ENCODE results near the gene RASSF9. TPM values are rescaled to one million over a fixed set of nuclear protein-coding genes. Genes with fewer than 3 reads are reported as not detected.

Gene RASSF9
- total and polyA plus RNA-seq, 8 donors, result 8.2 to 24.6 (median 15.6) TPM

DNA sequence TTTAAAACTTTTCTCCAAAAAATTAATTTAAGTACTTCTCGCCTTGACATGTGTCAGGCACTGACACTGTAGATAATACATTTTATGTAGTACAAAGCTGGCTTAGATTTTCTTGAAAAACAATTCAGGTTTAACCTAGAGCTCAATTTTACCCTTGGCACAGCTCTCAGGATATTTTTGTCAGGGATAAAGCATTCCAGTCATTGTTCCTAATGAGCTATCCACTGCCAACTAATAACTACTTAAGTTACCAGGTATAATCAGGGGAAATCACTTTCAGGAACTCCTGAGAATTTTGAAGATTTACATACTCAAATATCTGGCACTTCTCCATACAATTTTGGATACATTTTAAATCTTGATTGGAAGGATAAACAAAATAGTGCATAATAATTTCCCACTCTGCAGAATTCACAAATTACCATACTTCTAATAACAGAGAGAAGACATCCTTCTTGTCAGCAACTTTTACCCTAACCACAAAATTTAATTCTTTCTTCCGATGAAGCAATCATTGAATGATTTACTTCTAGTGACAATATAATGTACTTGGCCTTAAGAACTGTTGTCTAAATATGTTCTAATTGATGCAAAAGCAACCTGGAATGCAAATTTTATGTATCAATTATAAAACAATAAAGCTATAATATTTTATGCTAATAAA is 4.8 kb downstream of the RASSF9 start:
- Histone ChIP-seq H3K4me3 (no peak overlapping the region), H3K27me3 (no peaks in the 10 kb centered on the region), H3K27ac (no peak overlapping the region), H3K9me3 (no peaks in the 10 kb centered on the region), H3K4me1 (peaks cover 0 to 3% of the 10 kb centered on the region in 2 donors), H3K36me3 (no peaks in the 10 kb centered on the region)
- DNase-seq, result no peak
- intact Hi-C loops (cut with DNase I), result no loop called here
- TF ChIP-seq, protein P1, sequence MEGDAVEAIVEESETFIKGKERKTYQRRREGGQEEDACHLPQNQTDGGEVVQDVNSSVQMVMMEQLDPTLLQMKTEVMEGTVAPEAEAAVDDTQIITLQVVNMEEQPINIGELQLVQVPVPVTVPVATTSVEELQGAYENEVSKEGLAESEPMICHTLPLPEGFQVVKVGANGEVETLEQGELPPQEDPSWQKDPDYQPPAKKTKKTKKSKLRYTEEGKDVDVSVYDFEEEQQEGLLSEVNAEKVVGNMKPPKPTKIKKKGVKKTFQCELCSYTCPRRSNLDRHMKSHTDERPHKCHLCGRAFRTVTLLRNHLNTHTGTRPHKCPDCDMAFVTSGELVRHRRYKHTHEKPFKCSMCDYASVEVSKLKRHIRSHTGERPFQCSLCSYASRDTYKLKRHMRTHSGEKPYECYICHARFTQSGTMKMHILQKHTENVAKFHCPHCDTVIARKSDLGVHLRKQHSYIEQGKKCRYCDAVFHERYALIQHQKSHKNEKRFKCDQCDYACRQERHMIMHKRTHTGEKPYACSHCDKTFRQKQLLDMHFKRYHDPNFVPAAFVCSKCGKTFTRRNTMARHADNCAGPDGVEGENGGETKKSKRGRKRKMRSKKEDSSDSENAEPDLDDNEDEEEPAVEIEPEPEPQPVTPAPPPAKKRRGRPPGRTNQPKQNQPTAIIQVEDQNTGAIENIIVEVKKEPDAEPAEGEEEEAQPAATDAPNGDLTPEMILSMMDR (IDR thresholded peaks at IDR 0.05), result no peak
- ATAC-seq, result no peak

DNA sequence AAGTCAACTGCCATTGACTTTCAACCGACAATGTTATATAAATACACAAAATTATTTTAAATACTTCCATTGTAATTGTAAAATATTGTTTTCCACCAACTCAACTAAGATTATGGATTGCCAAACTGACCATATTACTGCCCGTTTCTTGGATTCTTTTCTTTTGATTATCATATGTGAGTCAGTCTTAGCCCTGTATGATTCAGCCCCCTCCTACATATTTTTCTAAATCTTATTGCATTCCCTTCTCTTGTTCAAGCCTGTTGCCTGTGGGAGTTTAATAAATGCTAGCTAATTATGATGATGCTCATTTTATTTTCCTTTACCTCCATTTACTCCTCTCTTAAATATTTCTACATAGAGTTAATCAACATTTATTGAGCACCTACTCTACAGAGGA is 6.8 kb downstream of the RASSF9 start:
- ATAC-seq, result no peak
- no peak for DNase-seq
- no peaks in the 10 kb centered on the region for H3K27me3 ChIP-seq
- no peaks in the 10 kb centered on the region for H3K9me3 ChIP-seq
- intact Hi-C loops (cut with DNase I), result no loop called here
- H3K4me3 ChIP-seq, result no peak overlapping the region
- no peaks in the 10 kb centered on the region for H3K36me3 ChIP-seq
- peaks cover 0 to 3% of the 10 kb centered on the region in 2 donors for H3K4me1 ChIP-seq
- TF ChIP-seq, protein P1 (IDR thresholded peaks at IDR 0.05), result no peak
- H3K27ac ChIP-seq, result no peak overlapping the region

DNA sequence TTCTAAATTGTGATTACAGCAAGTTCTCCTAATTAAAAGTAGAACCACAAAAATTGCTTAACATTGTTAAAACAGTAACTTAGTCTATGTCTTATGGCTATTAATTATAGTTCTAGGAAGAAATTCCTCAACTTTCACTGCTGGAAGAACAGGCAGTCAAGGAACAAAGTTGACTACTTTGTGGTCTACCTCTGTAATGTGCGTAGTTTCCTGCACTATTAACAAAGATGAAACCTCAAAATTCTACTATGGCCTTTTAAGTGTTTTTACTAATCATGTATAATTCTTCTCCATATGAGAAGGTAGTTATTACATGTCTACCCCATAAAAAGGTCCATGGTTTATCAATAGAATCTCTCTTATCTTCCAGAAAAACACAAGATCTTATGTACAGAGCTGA is 7.6 kb downstream of the RASSF9 start:
- intact Hi-C loops (cut with DNase I), result no loop called here

DNA sequence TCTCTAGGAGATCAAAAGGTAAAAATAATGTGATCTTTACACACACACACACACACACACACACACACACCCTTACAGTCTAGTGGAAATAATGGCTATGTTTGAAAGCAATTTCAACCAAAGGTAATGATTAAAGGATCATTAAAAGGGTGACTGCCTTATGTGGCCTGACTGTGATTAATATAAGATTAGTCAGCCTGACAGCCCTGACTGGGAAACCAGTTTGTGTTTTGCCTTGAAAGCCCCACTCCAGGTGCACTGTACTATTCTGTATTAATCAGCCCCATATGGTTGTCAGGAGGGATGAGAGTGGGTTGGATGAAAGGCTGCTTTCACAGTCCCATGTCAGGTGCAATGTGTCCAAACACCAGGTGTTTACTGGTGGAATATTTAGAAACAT is 10.5 kb downstream of the RASSF9 start:
- Histone ChIP-seq H3K27ac (no peak overlapping the region), H3K4me1 (peaks cover 3 to 6% of the 10 kb centered on the region in 2 donors), H3K27me3 (no peaks in the 10 kb centered on the region), H3K36me3 (no peaks in the 10 kb centered on the region), H3K4me3 (no peak overlapping the region), H3K9me3 (no peaks in the 10 kb centered on the region)
- DNase-seq, result no peak
- no peak for ATAC-seq
- TF ChIP-seq, protein P1 (IDR thresholded peaks at IDR 0.05), result no peak
- intact Hi-C loops (cut with DNase I), result no loop called here

More for the DNA sequence above, 7.6 kb downstream of the RASSF9 start:
- Histone ChIP-seq H3K4me3 (no peak overlapping the region), H3K4me1 (peaks cover 0 to 3% of the 10 kb centered on the region in 2 donors), H3K9me3 (no peaks in the 10 kb centered on the region), H3K27ac (no peak overlapping the region), H3K27me3 (no peaks in the 10 kb centered on the region), H3K36me3 (no peaks in the 10 kb centered on the region)
- TF ChIP-seq, protein P1 (IDR thresholded peaks at IDR 0.05), result no peak
- DNase-seq (no peak), ATAC-seq (no peak)

DNA sequence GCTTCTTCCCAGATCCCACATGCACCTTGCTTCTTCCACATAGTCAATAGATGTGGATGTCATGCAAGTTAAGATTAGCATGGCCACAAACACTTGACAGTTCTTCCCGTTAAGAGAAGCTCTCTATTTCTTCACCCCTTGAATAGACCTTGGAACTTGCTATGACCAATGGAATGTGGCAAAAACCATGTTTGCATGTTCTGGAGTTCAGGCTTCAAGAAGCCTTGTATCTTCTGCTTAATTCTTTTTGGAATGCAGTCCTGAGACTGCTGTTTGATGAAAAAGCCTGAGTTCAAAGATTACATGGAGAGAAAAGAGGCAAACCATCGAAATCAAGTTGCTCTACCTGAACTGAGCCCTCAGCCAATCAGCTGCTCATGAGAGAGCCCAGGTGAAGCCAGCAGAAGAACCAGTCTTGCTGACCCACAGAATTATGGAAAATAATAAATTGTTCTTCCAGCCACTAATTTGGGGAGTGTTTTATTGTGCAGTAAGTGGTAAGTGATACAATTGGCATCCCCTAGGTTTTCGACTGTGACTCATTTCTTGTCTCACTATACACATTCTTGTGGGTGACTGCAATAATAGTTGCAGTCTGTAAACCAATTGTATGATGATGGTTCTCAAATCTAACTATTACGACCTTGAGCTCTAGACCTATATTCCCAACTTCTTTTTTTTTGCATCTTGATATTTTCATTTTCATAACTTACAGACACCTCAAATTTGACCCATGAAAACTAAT is 12.6 kb downstream of the RASSF9 start:
- TF ChIP-seq, protein P1 (IDR thresholded peaks at IDR 0.05), result no peak
- intact Hi-C loops (cut with DNase I), result no loop called here
- ATAC-seq (no peak), DNase-seq (no peak)
- Histone ChIP-seq H3K4me1 (peaks cover 3% of the 10 kb centered on the region in 2 donors), H3K27me3 (no peaks in the 10 kb centered on the region), H3K27ac (no peak overlapping the region), H3K9me3 (no peaks in the 10 kb centered on the region), H3K36me3 (no peaks in the 10 kb centered on the region), H3K4me3 (no peak overlapping the region)

All from left lung (tissue), 10 donors.